ENCODE measurements around the gene NFILZ.

The NFILZ gene

DNA sequence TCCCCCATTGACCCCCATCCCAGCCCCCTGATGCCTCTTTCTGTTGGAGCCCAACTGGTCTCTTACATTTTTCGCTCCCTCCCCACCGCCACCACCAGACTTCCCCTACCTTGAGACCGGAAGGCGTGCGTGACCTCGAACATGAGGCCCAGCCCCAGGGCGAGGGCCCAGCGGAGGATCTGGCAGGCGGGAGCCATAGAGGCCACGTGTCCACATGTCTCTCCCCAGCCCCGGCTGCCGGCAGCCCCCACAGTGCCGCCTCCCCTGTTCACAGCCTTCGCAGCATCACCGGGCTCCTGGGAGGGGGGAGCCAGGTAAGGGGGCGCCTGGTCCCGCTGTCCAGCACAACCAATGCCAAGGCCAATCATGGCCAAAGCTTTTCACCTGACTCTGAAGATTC, 24.9 kb upstream of the NFILZ start:
- DNase-seq (ENCODE audit: low spot score) = no peak
- no peak for TF ChIP-seq CTCF (IDR thresholded peaks at IDR 0.05; ENCODE audit: extremely low read depth, missing control alignments)

DNA sequence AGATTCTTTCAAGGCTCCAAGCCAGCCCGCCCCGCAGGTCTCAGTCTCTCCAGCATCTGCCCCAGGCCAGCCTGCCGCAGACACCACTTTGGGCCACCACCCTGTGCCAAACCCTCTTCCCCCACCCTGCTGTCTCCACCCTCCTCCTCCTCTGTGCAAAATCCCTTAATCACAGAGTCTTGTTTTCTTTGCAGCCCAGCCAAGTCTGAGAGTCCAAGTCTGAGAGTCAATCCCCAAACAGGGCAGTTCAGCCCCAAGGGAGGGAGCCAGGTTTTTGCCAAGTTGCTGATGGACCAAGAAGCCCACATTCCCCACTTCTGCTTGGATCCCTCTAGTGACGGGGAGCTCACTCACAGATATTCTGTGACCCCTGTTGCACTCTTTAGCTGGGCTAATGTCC, 23.0 kb upstream of the NFILZ start:
- TF ChIP-seq CTCF (IDR thresholded peaks at IDR 0.05; ENCODE audit: extremely low read depth, missing control alignments) = no peak
- DNase-seq (ENCODE audit: low spot score) = no peak

DNA sequence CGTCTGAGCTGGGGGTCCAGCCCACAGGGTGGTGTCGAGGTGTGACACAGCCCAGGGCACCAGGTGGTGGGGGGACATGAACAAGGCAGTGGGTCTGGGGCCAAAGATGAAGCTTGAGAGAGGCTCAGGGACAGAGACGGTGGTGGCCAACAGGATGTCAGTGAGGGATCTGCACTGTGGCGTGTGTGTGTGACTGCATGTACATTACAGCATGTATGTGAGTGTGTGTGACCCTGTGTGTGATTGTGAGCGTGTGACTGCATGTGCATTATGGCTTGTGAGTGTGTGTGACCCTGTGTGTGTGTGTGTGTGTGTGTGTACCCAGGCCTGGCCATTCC, 21.5 kb upstream of the NFILZ start:
- TF ChIP-seq CTCF (IDR thresholded peaks at IDR 0.05; ENCODE audit: extremely low read depth, missing control alignments) = no peak
- no peak for DNase-seq (ENCODE audit: low spot score)

GRCh38 chr19:8609279-8610040, 21.0 kb upstream of the NFILZ start:
- peak; percentile 59 for DNase-seq (ENCODE audit: low spot score)
- no peak for TF ChIP-seq CTCF (IDR thresholded peaks at IDR 0.05; ENCODE audit: extremely low read depth, missing control alignments)

GRCh38 chr19:8610041-8610935, 20.1 kb upstream of the NFILZ start, which contains the start of gene ADAMTS10:
ADAMTS10 (minus strand) TSS chr19:8610715; CDS start chr19:8605710, 5,005 bp downstream.
- DNase-seq (ENCODE audit: low spot score) = peak; percentile 55
- no peak for TF ChIP-seq CTCF (IDR thresholded peaks at IDR 0.05; ENCODE audit: extremely low read depth, missing control alignments)

DNA sequence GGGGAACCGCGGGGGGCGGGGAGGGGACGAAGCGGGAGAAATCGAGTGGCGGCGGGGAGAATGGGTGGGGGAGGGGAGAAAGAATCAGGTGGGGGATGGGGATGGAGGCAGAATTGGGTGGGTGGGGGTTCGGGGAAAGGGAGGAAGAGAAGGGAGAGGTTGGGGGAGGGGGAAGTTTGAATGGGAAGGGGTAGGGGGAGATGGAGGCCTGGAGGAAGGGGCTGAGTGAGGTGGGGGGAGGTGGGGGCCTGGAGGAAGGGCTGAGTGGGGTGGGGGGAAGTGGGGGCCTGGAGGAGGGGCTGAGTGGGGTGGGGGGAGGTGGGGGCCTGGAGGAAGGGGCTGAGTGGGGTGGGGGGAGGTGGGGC, 19.5 kb upstream of the NFILZ start:
- no peak for TF ChIP-seq CTCF (IDR thresholded peaks at IDR 0.05; ENCODE audit: extremely low read depth, missing control alignments)
- no peak for DNase-seq (ENCODE audit: low spot score)

GRCh38 chr19:8611391-8611876, 19.0 kb upstream of the NFILZ start:
- DNase-seq (ENCODE audit: low spot score) = no peak
- no peak for TF ChIP-seq CTCF (IDR thresholded peaks at IDR 0.05; ENCODE audit: extremely low read depth, missing control alignments)
